Pons (tissue), 1 donor: ENCODE measurements around the gene CD7.
A peak's percentile ranks its signal among the peaks of the same experiment; 100 is the strongest.
"Not testable (repeated sequence)": the region's sequence is repeated elsewhere in the genome, so short reads cannot be mapped to it uniquely, and the experiment has no call there.

Source experiments
- DNase-seq: peaks from one replicate; pipeline ENCODE4 v3.0.0-alpha.2; 2016; ENCODE audit warnings: low spot score

Gene CD7

GRCh38 chr17:82317394-82318168, at the start of gene CD7:
Gene CD7, minus strand, starts transcription at chr17:82317608. Its CDS starts 113 bp downstream, at chr17:82317495.
- no peak for DNase-seq

DNA sequence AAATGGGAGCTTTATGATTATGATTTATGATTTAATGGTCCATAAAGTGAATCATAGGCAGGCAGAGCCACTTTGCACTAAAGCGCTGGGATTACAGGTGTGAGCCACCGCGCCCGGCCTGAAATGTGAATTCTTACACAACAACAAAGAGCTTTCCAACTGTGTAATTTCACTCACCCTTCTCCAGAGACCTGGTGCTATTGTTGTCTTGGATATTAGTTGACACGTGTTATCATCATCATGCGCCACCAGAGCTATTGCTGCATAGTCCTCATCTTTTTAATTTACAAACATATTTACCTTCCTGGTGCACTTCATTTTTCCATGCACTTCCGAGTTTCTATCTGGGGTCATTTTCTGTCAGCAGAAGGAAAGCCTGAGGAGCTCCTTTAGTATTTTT, 49.3 kb upstream of the CD7 start:
- DNase-seq, result no peak

DNA sequence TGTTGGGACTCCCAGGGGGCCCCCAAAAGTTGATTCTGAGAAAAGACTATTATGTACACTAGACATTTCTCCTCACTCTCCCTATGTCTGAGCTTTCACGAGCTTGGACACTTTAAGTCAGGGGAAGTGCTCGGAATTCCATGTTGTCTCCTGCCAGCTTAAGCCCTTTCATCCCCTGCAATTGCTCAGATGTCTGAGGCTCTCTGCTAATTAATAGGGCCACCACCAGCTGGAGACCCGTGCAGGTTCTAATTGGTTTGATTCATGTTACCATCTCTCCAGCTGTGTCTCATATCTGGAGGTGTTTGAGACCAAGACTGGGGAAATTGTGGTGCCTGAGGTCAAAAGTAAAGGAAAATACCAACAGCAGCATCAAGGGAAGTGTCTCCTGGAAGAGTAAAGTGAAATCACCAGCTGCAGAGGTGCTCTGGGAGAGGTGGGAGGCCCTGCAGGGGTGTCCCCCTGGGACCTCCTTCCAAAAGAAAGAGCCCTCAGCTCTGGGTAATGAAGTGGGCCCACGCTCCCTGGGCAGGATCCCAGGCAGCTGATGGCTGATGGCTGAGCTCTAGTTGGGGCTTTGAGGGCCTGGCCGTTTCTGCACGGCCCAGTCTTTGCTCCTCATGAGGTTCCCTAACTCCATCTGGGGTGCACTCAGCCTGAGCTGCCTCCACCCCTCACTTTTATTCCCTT, 48.3 kb upstream of the CD7 start:
- no peak for DNase-seq

DNA sequence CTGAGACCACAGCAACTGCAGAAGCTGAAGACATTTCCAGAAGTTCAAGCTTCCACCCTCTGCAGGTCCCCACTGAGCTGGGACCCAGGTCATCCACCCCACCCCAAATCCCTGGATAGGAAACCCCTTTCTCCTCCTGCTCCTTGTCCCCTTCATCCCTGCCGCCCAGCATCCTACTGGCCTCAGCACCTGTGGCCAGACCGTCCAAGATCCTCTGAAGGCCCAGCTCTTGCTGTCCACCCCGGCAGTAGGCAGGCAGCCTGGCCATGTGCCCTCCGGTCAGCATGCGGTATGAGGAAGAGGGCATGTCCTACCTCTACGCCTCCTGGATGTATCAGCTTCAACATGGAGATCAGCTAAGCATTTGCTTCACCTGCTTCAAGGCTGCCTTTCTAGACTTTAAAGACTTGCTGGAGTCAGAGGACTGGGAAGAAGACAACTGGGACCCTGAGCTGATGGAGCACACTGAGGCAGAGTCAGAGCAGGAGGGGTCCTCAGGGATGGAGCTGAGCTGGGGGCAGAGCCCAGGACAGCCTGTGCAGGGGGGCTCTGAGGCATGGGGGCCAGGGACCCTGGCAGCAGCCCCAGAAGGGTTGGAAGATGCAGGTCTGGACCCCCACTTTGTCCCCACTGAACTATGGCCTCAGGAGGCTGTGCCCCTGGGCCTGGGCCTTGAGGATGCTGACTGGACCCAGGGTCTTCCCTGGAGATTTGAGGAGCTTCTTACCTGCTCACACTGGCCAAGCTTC, 44.7 kb upstream of the CD7 start:
- no peak for DNase-seq

GRCh38 chr17:82359451-82360074, 42.2 kb upstream of the CD7 start:
- DNase-seq, result not testable (repeated sequence)

- no peak for DNase-seq
Observed at GRCh38 chr17:82358465-82359350, 41.3 kb upstream of the CD7 start, which contains the start of gene TEX19. Gene TEX19, plus strand, starts transcription at chr17:82359247. Its CDS starts 2,904 bp downstream, at chr17:82362151.

GRCh38 chr17:82357394-82357793, 40.0 kb upstream of the CD7 start:
- DNase-seq, result no peak

DNA sequence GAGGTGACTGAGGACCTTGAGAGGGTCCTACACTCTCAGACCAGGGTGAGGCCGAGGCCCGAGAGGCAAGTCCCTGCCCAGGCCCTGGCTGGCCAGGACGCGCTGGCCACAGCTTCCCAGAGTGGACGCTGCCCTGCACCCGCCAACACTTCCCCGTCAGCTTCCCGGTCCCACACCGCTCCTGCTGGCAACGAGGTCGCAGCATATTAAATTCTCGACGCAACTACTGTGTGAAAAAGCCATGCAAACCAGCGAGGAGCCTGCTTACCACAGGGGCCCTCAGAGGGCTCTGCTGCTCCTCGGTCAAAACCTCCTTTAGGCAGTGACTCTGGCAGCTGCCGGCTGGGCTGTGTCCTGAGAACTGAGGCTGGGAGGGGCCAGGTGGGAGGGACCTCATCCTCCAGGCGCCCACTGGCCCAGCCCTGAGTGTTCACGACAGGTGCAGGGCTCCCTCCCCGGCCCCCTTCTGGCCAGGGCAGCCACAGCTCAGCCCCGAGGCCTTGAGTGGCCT, 39.5 kb upstream of the CD7 start:
- no peak for DNase-seq

- DNase-seq, result no peak
Observed at GRCh38 chr17:82355770-82356427, 38.5 kb upstream of the CD7 start.

GRCh38 chr17:82354804-82355308, 37.4 kb upstream of the CD7 start:
- no peak for DNase-seq

DNA sequence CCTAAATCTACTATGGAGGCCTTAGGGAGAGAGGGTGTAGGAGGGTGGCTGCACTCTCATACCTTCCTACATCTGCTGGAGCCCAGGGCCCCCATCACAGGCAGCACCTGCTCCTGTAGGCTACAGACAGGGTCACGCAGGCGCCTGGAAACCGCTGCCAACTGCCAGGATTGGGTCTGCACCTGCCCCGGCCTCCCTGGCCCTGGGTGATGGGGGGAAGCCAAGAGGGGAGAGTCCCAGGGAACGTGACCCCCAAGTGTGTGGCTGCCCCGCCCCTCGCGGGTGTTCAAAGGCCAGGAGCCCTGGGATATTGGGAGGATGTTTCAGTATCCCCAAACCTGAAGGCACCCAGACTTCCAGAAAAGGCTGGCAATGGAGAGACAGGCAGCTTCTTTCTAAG, 36.1 kb upstream of the CD7 start:
- DNase-seq, result no peak

GRCh38 chr17:82351713-82352488, 34.5 kb upstream of the CD7 start:
- DNase-seq, result peak; percentile 77

- no peak for DNase-seq
Observed at GRCh38 chr17:82351254-82351712, 33.9 kb upstream of the CD7 start.

DNA sequence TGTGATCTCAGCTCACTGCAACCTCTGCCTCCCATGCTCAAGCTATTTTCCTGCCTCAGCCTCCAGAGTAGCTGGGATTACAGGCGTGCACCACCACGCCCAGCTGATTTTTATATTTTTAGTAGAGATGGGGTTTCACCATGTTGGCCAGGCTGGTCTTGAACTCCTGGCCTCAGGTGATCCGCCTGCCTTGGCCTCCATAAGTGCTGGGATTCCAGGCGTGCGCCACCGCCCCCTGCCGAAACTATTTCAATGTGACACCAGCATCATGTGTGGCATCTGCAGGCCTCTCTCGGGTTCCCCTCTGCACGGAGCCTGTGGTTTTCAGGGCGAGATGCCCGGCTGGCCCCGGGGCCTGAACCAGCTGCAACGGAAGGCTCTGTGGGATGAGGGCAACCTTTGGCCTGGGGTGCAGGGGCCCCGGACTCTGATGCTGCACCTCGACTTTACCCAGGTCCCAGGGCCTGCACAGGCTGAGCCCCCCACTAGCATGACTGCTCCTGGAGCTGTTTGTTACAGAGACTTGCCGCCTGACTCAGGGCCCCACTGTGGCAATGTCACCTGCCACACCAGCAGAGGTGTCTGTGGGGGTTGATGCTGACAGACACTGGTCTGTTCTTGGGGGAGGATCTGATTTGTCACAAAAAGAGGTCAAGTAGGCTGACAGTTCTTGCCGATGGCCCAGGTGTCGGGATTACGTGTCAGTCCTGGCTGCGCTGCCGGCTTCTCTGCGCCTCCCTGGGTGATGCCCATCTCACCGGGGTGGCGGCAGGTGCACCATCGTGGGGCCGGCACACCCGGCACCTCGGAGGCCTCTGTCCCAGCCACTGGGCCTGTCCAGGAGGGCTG, 33.0 kb upstream of the CD7 start:
- no peak for DNase-seq

- DNase-seq, result no peak
Observed at GRCh38 chr17:82349287-82349701, 31.9 kb upstream of the CD7 start.

GRCh38 chr17:82348866-82349265, 31.5 kb upstream of the CD7 start:
- DNase-seq, result no peak

DNA sequence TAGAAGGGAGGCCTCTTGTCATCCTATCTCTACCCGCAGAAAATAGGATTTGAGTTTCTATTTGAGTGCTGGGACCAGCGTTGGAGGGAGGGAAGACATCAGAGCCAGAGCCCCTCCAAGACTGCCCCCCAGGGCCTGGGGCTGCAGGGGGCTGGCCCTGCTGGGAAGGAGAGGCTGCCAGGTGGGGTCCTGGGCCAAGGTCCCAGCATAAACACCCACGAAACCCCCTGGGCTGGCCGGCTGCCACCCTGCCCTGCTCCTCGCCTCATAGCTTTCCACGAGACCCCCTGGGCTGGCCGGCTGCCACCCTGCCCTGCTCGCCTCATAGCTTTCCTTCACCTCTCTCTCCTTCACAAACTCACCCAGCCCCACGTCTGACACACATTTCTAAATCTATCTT, 31.0 kb upstream of the CD7 start:
- no peak for DNase-seq

DNA sequence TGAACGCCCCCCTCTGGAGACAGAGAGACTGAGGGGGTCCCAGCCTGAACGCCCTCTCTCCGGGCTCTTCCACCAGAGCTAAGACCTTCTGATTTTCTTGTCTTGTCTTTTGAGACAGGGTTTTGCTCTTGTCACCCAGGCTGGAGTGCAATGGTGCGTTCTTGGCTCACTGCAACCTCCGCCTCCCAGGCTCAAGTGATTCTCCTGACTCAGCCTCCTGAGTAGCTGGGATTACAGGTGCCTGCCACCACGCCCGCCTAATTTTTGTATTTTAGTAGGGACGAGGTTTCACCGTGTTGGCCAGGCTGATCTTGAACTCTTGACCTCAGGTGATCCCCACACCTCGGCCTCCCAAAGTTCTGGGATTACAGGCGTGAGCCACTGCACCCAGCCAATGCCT, 30.6 kb upstream of the CD7 start:
- not testable (repeated sequence) for DNase-seq
